COLO668 (cell line): ENCODE measurements around the gene OAS3.
"Not testable (repeated sequence)": the region's sequence is repeated elsewhere in the genome, so short reads cannot be mapped to it uniquely, and the experiment has no call there.

Experiments
- DNase-seq: peaks from one replicate; lab custom pipeline; 2025; ENCODE audit not compliant: unreplicated experiment; lab: John Stamatoyannopoulos, UW

Gene OAS3

GRCh38 chr12:112919121-112919520 lies 19.2 kb upstream of the OAS3 start:
- DNase-seq = no peak

- DNase-seq = no peak
These were observed 13.3 kb upstream of the OAS3 start for GRCh38 chr12:112924986-112925385.

DNA sequence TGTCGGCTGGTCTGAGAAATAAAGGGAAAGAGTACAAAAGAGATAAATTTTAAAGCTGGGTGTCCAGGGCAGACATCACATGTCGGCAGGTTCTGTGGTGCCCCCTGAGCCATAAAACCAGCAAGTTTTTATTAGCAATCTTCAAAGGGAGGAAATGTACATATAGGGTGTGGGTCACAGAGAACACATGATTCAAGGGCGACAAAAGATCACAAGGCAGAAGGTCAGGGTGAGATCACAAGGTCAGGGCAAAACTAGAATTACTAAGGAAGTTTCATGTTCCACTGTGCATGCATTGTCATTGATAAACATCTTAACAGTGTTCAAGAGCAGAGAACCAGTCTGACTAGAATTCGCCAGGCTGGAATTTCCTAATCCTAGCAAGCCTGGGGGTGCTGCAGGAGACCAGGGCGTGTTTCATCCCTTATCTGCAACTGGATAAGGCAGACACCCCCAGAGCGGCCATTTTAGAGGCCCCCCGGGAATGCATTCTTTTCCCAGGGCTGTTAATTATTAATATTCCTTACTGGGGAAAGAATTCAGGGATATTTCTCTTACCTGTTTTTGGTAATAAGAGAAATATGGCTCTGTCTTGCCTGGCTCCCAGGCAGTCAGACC lies 11.7 kb upstream of the OAS3 start:
- not testable (repeated sequence) for DNase-seq

GRCh38 chr12:112927475-112927874 lies 10.8 kb upstream of the OAS3 start:
- DNase-seq = no peak

DNA sequence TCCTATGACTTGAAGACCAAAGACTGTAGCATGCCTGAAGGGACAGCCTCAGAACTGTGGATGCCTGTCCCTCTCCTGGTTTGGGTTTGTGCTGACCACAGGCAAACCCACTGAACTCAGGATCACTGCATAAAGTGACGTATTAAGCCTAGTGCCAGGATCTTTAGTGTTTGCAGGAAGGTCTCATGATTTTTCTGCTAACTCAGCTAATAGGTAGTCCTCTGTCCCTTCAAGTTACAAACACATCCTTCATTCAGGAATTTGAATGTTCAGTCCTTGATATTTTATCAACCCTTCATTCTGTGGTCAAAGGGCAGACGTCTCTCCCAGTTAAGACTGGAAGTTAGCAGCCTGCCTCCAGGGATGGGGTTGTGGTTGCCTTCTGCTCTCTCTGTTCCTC lies 10.3 kb upstream of the OAS3 start:
- DNase-seq = no peak

GRCh38 chr12:112928978-112929377 lies 9.3 kb upstream of the OAS3 start:
- no peak for DNase-seq

DNA sequence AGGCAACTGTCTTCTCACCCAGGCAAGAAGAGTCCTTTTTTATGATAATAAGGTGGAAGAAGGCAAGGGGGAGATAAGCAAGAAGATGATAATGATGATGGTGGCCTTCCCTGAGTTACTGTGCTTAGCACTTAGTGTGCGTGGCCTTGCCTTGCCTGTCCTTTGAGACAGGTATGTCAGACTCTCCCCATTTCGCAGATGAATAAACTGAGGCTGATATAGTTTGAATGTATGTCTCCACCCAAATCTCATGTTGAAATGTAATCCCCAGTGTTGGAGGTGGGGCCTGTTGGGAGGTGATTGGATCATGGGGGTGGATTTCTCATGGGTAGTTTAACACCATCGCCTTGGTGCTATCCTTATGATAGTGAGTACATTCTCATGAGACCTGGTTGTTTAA lies 8.6 kb upstream of the OAS3 start:
- DNase-seq = no peak

GRCh38 chr12:112930350-112930749 lies 7.9 kb upstream of the OAS3 start:
- no peak for DNase-seq

GRCh38 chr12:112932485-112933128 lies 5.7 kb upstream of the OAS3 start:
- no peak for DNase-seq

DNA sequence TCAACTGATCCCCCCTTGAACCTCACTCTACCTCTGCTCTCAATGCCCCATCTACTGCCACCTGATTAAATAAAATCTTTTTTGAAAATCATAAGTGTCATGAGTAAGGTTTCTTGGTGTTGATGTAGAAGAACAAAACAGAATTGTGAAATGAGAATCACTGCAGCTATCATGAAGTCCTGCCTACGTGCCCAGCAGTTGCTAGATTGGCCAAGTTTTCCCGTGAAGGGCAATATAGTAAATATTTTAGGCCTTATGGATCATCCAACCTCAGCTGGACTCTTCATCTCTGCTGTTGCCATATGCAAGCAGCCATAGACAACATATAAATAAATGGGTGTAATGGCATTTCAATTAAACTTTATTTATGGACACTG lies 5.2 kb upstream of the OAS3 start:
- DNase-seq = no peak

- DNase-seq = no peak
These were observed 2.0 kb upstream of the OAS3 start for GRCh38 chr12:112936264-112936663.

- no peak for DNase-seq
These were observed 1.3 kb upstream of the OAS3 start for GRCh38 chr12:112936927-112937326.

DNA sequence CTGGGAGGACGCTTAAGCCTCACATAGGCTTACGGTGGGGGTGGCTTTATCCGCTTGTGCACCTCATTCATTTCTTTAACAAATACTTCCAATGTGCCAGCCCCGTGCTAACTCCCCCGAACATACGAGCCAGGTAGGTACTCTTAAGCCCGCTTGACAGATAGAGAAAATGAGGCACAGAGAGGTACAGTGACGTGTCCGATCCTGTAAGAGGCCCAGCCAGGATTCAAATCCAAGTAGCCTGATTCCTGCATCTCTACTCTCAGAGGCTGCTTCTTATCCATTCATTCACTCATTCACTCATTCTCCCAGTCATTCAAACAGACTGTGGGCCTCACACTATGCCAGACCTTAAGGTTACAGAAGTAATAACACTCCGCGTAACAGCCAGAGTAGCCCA lies 477 bp downstream of the OAS3 start:
- DNase-seq = no peak

GRCh38 chr12:112939761-112940381 lies 1.6 kb downstream of the OAS3 start:
- no peak for DNase-seq

DNA sequence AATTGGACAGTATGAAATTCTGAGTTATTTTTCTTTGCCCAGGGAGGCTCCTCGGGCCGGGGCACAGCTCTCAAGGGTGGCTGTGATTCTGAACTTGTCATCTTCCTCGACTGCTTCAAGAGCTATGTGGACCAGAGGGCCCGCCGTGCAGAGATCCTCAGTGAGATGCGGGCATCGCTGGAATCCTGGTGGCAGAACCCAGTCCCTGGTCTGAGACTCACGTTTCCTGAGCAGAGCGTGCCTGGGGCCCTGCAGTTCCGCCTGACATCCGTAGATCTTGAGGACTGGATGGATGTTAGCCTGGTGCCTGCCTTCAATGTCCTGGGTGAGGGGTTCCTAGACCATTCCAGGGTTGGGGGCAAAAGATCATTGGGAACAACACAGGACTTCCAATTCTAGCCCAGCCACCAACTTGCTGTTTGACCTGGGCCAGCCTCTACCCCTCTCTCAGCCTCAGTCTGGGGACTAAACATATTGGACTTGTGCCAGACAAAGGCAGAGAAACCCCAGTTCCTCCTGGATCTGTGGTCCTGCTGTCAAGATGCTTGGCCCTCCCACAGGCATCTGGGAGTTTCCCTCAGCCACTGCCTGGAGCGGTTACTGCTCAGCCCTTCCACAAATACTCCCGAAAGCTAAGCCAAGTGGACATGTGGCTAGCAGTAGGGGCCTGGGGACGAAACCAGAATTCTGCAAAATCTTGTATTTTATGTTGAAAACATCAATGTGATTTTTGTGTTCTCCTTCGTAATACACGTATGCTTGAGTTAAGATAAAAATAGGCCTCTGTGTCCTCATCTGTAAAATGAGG lies 3.5 kb downstream of the OAS3 start:
- no peak for DNase-seq

DNA sequence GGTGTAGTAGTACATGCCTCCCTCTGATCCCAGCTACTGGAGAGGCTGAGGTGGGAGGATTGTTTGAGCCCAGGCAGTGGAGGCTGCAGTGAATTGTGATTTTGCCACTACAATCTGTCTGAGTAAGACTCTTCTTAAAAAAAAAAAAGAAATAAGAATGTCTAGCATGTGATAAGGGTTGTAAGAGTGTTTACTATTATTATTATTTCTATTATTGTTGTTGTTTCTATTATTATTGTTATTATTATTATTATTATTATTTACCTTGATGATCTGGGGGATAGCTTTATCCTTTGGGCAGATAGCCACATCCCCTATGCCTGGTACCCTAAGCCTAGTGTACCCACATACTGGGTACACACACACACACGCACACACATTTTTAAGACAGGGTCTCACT lies 4.3 kb downstream of the OAS3 start:
- no peak for DNase-seq

DNA sequence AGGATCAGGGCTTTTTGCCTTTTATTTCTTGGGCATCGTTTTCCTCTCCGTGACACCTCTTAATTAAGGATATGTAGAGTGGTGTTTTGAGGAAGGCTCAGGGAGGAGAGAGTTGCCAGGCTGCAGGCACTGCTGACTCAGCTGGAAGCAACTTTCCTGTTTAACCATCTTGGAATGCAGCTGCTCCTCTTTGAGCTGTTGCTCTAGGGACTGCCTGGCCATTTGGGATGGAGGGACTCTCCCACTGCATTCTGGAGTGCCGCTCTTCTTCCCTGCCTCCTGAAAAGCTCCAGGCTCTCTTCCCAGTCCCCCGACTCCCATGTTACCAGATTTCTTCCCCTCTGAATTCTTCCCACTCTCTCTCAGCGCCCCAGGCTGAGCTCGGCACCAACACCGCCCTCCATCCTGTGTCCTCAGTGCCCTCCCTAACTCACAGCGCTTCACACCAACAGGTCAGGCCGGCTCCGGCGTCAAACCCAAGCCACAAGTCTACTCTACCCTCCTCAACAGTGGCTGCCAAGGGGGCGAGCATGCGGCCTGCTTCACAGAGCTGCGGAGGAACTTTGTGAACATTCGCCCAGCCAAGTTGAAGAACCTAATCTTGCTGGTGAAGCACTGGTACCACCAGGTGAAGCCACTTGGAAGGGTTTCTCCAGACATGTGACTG lies 5.9 kb downstream of the OAS3 start:
- DNase-seq = no peak

DNA sequence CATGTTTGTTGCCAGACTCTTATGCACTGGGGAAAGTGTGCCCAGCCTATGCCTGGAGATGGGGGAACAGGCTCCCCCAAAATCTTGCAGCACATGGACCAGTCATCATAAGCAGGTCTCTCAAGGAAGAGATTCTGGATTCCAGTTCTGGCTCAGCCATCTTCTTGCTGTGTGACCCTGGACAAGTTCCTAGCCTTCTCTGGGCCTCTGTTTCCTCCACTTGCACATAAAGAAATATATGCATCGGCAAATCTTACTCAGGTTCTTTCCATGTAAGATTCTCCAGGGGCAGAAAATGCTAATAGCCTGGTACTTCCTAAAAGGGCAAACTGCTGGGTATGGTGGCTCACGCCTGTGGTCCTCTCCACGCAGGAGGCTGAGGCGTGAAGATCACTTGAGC lies 7.2 kb downstream of the OAS3 start:
- DNase-seq = no peak

DNA sequence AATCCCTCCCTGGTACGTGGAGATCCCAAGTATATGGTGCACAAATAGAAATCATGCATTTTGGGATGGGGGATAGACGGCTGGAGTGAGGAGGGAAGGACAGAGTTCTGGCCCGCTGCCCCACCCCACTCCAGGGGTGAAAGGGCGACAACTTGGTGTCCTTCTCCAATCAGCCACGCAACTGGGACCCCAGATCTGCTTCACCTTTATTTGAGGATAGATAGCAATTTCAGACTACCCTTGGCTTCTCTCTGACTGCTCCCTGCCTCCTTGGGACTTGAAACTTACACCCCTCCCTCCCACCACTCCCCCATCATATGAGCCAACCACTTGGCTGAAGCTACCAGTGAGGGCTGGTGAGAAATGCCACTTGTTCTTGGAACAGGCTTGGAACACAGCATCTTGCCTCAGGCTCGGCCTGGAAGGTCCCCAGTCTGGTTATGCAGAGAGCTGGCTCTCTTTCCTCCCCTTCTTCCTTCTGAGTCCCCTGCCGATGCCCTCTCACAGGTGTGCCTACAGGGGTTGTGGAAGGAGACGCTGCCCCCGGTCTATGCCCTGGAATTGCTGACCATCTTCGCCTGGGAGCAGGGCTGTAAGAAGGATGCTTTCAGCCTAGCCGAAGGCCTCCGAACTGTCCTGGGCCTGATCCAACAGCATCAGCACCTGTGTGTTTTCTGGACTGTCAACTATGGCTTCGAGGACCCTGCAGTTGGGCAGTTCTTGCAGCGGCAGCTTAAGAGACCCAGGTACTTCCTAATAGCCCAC lies 8.1 kb downstream of the OAS3 start:
- no peak for DNase-seq

DNA sequence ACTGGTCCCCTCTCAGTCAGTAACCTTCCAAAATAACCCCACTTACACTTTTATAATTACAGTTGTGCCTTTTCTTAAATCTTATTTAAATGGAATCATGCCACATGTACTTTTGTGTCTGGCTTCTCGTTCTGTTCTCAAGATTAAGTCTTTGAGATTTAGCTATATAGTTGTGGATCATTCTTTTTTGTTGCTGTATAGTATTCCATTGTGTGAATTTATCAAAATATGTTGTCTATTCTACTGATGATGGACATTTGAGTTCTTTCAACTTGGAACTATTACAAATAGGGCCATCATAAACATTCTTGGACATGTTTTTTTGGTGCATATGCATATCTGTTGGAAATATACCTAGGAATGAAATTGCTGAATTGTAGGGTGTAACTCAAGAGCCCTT lies 9.0 kb downstream of the OAS3 start:
- no peak for DNase-seq

DNA sequence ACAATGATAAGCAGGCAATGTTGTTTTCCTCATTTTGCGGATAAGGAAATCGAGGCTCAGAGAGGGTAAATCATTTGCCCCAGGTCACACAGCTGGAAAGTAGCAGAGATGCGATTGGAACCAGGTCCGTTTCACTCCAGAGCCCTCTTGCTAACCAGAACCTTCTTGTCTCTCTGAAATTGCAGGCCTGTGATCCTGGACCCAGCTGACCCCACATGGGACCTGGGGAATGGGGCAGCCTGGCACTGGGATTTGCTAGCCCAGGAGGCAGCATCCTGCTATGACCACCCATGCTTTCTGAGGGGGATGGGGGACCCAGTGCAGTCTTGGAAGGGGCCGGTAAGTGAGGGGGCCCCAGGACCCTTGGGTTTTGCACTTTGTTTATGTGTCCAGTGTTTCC lies 9.5 kb downstream of the OAS3 start:
- no peak for DNase-seq
